H9 (cell line): Measurements from ENCODE around the gene RIPK1. TPM values are rescaled to one million over a fixed set of nuclear protein-coding genes. Genes with fewer than 3 reads are reported as not detected.

Experiments used
- DNase-seq: peaks from one replicate; pipeline ENCODE4 v3.0.0-alpha.2; 2017
- H2AFZ ChIP-seq: one replicate; pipeline ENCODE4 v1.6.1; 2013; ENCODE audit warnings: mild to moderate bottlenecking, low read length, control low read depth, moderate library complexity
- H2AK5ac ChIP-seq: 2 replicates; pipeline ENCODE4 v1.6.1; 2013; ENCODE audit warnings: low read length, control low read depth, mixed read lengths; ENCODE audit not compliant: insufficient read length
- H2BK120ac ChIP-seq: one replicate; pipeline ENCODE4 v1.6.1; 2013; ENCODE audit warnings: low read depth, mild to moderate bottlenecking, low read length, control low read depth, inconsistent platforms; ENCODE audit not compliant: poor library complexity, severe bottlenecking
- H2BK12ac ChIP-seq: 2 replicates; pipeline ENCODE4 v1.6.1; 2013; ENCODE audit warnings: low read length, control low read depth, mixed read lengths, low read depth; ENCODE audit not compliant: insufficient read length
- H2BK15ac ChIP-seq: 2 replicates; pipeline ENCODE4 v1.6.1; 2013; ENCODE audit warnings: low read depth, low read length, control low read depth
- H2BK20ac ChIP-seq: one replicate; pipeline ENCODE4 v1.6.1; 2013; ENCODE audit warnings: low read depth, mild to moderate bottlenecking, low read length, control low read depth, inconsistent platforms; ENCODE audit not compliant: poor library complexity, severe bottlenecking
- H2BK5ac ChIP-seq: 2 replicates; pipeline ENCODE4 v1.6.1; 2013; ENCODE audit warnings: low read length, control low read depth, mixed read lengths; ENCODE audit not compliant: insufficient read length
- H3K14ac ChIP-seq: 2 replicates; pipeline ENCODE4 v1.6.1; 2013; ENCODE audit warnings: low read length, control low read depth; ENCODE audit not compliant: insufficient read depth
- H3K18ac ChIP-seq: 2 replicates; pipeline ENCODE4 v1.6.1; 2013; ENCODE audit warnings: low read depth, mild to moderate bottlenecking, mixed read lengths, low read length, control low read depth; ENCODE audit not compliant: insufficient read length
- H3K23ac ChIP-seq: 2 replicates; pipeline ENCODE4 v1.6.1; 2013; ENCODE audit warnings: low read length, control low read depth, mixed read lengths, low read depth; ENCODE audit not compliant: insufficient read length
- H3K23me2 ChIP-seq: 2 replicates; pipeline ENCODE4 v1.6.1; 2013; ENCODE audit warnings: low read depth, mild to moderate bottlenecking, mixed read lengths, low read length, control low read depth; ENCODE audit not compliant: insufficient read length, poor library complexity, severe bottlenecking
- H3K27ac ChIP-seq: 2 replicates; pipeline ENCODE4 v1.5.1; 2013; ENCODE audit warnings: low read length, control low read depth, mixed read lengths, low read depth; ENCODE audit not compliant: insufficient read length
- H3K27me3 ChIP-seq: 2 replicates; pipeline ENCODE4 v1.6.1; 2013; ENCODE audit warnings: low read length, control low read depth, inconsistent platforms; ENCODE audit not compliant: insufficient read depth
- H3K4ac ChIP-seq: 2 replicates; pipeline ENCODE4 v1.6.1; 2013; ENCODE audit warnings: low read depth, mild to moderate bottlenecking, control low read depth, inconsistent platforms, low read length, moderate library complexity
- H3K4me1 ChIP-seq: 2 replicates; pipeline ENCODE4 v1.6.1; 2013; ENCODE audit warnings: low read length, control low read depth, inconsistent platforms; ENCODE audit not compliant: insufficient read depth
- H3K4me2 ChIP-seq: 2 replicates; pipeline ENCODE4 v1.6.1; 2013; ENCODE audit warnings: low read length, control low read depth, mixed read lengths; ENCODE audit not compliant: insufficient read length, insufficient read depth
- H3K56ac ChIP-seq: 2 replicates; pipeline ENCODE4 v1.6.1; 2013; ENCODE audit warnings: low read depth, mild to moderate bottlenecking, mixed read lengths, low read length, control low read depth; ENCODE audit not compliant: insufficient read length
- H3K79me1 ChIP-seq: 2 replicates; pipeline ENCODE4 v1.6.1; 2013; ENCODE audit warnings: low read depth, mild to moderate bottlenecking, moderate library complexity, low read length, control low read depth, inconsistent platforms; ENCODE audit not compliant: insufficient read depth, poor library complexity, severe bottlenecking
- H3K79me2 ChIP-seq: 2 replicates; pipeline ENCODE4 v1.6.1; 2013; ENCODE audit warnings: low read length, control low read depth, inconsistent platforms; ENCODE audit not compliant: insufficient read depth
- H3K9ac ChIP-seq: 2 replicates; pipeline ENCODE4 v1.6.1; 2013; ENCODE audit warnings: low read length, control low read depth, mixed read lengths; ENCODE audit not compliant: insufficient read length; ENCODE audit errors: extremely low read depth
- H3K9me3 ChIP-seq: one replicate; pipeline ENCODE4 v1.6.1; 2013; ENCODE audit warnings: low read depth, low read length, inconsistent platforms; ENCODE audit not compliant: control insufficient read depth
- H3T11ph ChIP-seq: one replicate; pipeline ENCODE4 v1.6.1; 2013; ENCODE audit warnings: mild to moderate bottlenecking, low read length, control low read depth, inconsistent platforms
- H4K20me1 ChIP-seq: one replicate; pipeline ENCODE4 v1.6.1; 2013; ENCODE audit not compliant: control insufficient read depth, insufficient read length, insufficient read depth
- H4K5ac ChIP-seq: 2 replicates; pipeline ENCODE4 v1.6.1; 2013; ENCODE audit warnings: low read depth, mild to moderate bottlenecking, mixed read lengths, low read length, control low read depth; ENCODE audit not compliant: insufficient read length
- H4K8ac ChIP-seq: replicated peaks from 2 replicates; pipeline ENCODE4 v1.6.1; 2013; ENCODE audit warnings: low read length, control low read depth, mixed read lengths, low read depth; ENCODE audit not compliant: insufficient read length
- H4K91ac ChIP-seq: 2 replicates; pipeline ENCODE4 v1.6.1; 2013; ENCODE audit warnings: low read depth, mild to moderate bottlenecking, moderate library complexity, mixed read lengths, low read length, control low read depth; ENCODE audit not compliant: insufficient read length
- H3K27ac Mint-ChIP-seq, 3 experiments: 2 replicates in 2 of 3; 3 replicates in 1 of 3; pipeline ENCODE4 v1.8.0; 2020 to 2021; ENCODE audit warnings: mixed read lengths in 3 of 3, mild to moderate bottlenecking in 1 of 3, moderate library complexity in 1 of 3
- H3K27me3 Mint-ChIP-seq: 2 replicates; pipeline ENCODE4 v1.8.0; 2021; ENCODE audit warnings: low read depth, mild to moderate bottlenecking, moderate library complexity, mixed read lengths
- H3K36me3 Mint-ChIP-seq, 3 experiments: 2 replicates in 2 of 3; 3 replicates in 1 of 3; pipeline ENCODE4 v1.8.0; 2020 to 2021; ENCODE audit warnings: low read depth in 3 of 3, mixed read lengths in 3 of 3; ENCODE audit not compliant: insufficient read depth in 1 of 3
- H3K4me1 Mint-ChIP-seq, 2 experiments: 2 replicates each; pipeline ENCODE4 v1.8.0; 2020; ENCODE audit warnings: mixed read lengths in 2 of 2
- H3K4me3 Mint-ChIP-seq, 2 experiments: 2 replicates in 1 of 2; 3 replicates in 1 of 2; pipeline ENCODE4 v1.8.0; 2020 to 2021; ENCODE audit warnings: mild to moderate bottlenecking in 2 of 2, mixed read lengths in 2 of 2, moderate library complexity in 1 of 2
- H3K9me3 Mint-ChIP-seq, 2 experiments: 2 replicates in 1 of 2; 3 replicates in 1 of 2; pipeline ENCODE4 v1.8.0; 2020; ENCODE audit warnings: mild to moderate bottlenecking in 2 of 2, mixed read lengths in 2 of 2, moderate library complexity in 1 of 2
- CTCF ChIP-seq: fragments of 200-600 bp; sonication (generic); conservative IDR thresholded peaks from 3 replicates; pipeline ENCODE4 v1.8.0; 2021; ENCODE audit warnings: antibody characterized with exemption, mild to moderate bottlenecking
- WGBS: extraction: QIAGEN DNeasy Blood & Tissue Kit; methylation state at CpG from one replicate; pipeline ENCODE4 v1.1.7; 2013; ENCODE audit warnings: missing lambda C conversion rate, low lambda C conversion rate, mixed read lengths; ENCODE audit not compliant: insufficient read length; ENCODE audit errors: extremely low coverage; 5-methylcytosine and 5-hydroxymethylcytosine counted together
- total RNA-seq: library from RNA; stranded (reverse); gene quantifications from 2 replicates; pipeline ENCODE4 v1.2.1, GENCODE V29; 2021

The RIPK1 gene
- total RNA-seq, 1 experiment from 2014 or later = 24.6 TPM

DNA sequence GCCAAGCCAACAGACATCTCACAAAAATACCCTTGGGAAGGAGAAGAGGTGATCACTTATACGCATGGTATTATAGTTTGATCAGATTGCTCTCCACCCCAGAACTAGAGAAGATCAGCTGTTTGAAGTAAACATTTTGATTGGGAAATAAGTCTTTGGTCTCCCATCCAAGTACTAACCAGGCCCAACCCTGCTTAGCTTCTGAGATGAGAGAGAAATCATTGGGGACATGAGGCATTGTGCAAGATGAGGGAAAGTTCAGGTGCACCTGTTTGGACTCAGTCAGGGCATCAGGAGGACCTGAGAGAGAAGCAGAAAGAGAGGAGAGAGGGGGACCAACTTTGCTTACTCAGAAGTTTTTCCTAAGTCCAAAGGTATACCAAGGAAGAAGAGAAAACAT lies 11.4 kb downstream of the RIPK1 start:
- Histone ChIP-seq H3K4ac (no peak overlapping the region), H4K91ac (no peak overlapping the region), H3K4me2 (no peak overlapping the region), H3K9me3 (peaks cover 8% of the 10 kb centered on the region), H3K23ac (no peak overlapping the region), H3K9ac (no peak overlapping the region), H3K79me1 (no peaks in the 10 kb centered on the region), H2BK120ac (no peak overlapping the region), H3K27me3 (no peaks in the 10 kb centered on the region), H4K8ac (no peak overlapping the region), H2AFZ (no peak overlapping the region), H3T11ph (no peak overlapping the region), H3K4me1 (peaks cover 5% of the 10 kb centered on the region; the same call in 1 of the 2 replicates), H3K18ac (no peak overlapping the region), H3K23me2 (no peaks in the 10 kb centered on the region), H3K27ac (no peak overlapping the region), H2AK5ac (no peak overlapping the region), H2BK20ac (no peak overlapping the region), H2BK12ac (no peak overlapping the region), H2BK5ac (no peak overlapping the region), H2BK15ac (no peak overlapping the region), H4K20me1 (no peaks in the 10 kb centered on the region), H3K56ac (no peak overlapping the region), H4K5ac (no peak overlapping the region), H3K14ac (no peak overlapping the region), H3K79me2 (no peaks in the 10 kb centered on the region)
- peaks cover 30 to 31% of the 10 kb centered on the region in 2 experiments for H3K4me1 Mint-ChIP-seq
- no peaks in the 10 kb centered on the region for H3K27me3 Mint-ChIP-seq
- H3K4me3 Mint-ChIP-seq = no peak overlapping the region
- H3K9me3 Mint-ChIP-seq = peaks cover 9 to 19% of the 10 kb centered on the region in 2 experiments
- no peak for TF ChIP-seq CTCF
- DNase-seq = no peak
- H3K27ac Mint-ChIP-seq = no peak overlapping the region; a peak in 1 of 7 replicates
- peaks cover 64 to 76% (median 74%) of the 10 kb centered on the region in 3 experiments for H3K36me3 Mint-ChIP-seq
- no CpG with 5 or more reads among the region's 1 CpG for WGBS
